B cell (primary cell): ENCODE results near the gene ADCK2.
"Not testable (repeated sequence)": the region's sequence is repeated elsewhere in the genome, so short reads cannot be mapped to it uniquely, and the experiment has no call there.

Experiments
- EZH2 ChIP-seq: IDR thresholded peaks from 2 replicates; pipeline ENCODE4 v1.6.1; 2012; ENCODE audit warnings: borderline replicate concordance, low read depth, mild to moderate bottlenecking, moderate library complexity, low read length; ENCODE audit not compliant: insufficient read depth, poor library complexity, severe bottlenecking
- TF ChIP-seq, protein P1 (sequence below): fragments of 200-600 bp; IDR thresholded peaks from one replicate; pipeline ENCODE4 v1.8.0; 2022; ENCODE audit warnings: antibody characterized with exemption, mild to moderate bottlenecking

DNA sequence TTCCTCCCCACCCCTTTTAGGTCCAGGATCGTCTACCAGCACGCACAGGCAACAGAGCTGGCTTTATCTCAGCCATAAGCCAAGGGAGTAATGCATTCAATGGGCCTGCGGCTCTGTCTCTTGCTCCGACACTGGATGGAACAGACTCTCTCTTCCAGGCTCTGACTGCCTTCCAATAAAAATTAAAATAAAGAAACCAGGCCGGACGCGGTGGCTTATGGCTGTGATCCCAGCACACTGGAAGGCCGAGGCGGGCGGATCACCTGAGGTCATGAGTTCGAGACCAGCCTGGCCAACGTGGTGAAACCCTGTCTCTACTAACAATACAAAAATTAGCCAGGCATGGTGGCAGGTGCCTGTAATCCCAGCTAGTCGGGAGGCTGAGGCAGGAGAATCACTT, 28.0 kb upstream of the ADCK2 start:
- TF ChIP-seq, protein P1, sequence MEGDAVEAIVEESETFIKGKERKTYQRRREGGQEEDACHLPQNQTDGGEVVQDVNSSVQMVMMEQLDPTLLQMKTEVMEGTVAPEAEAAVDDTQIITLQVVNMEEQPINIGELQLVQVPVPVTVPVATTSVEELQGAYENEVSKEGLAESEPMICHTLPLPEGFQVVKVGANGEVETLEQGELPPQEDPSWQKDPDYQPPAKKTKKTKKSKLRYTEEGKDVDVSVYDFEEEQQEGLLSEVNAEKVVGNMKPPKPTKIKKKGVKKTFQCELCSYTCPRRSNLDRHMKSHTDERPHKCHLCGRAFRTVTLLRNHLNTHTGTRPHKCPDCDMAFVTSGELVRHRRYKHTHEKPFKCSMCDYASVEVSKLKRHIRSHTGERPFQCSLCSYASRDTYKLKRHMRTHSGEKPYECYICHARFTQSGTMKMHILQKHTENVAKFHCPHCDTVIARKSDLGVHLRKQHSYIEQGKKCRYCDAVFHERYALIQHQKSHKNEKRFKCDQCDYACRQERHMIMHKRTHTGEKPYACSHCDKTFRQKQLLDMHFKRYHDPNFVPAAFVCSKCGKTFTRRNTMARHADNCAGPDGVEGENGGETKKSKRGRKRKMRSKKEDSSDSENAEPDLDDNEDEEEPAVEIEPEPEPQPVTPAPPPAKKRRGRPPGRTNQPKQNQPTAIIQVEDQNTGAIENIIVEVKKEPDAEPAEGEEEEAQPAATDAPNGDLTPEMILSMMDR, result not testable (repeated sequence)
- not testable (repeated sequence) for TF ChIP-seq EZH2
